IPS-18c (cell line): ENCODE results near the gene ADAD2.
"Not testable (repeated sequence)": the region's sequence is repeated elsewhere in the genome, so short reads cannot be mapped to it uniquely, and the experiment has no call there.

Experiments
- H3K4me3 ChIP-seq: 2 replicates; pipeline ENCODE4 v1.7.0; 2013; ENCODE audit warnings: low read depth, mild to moderate bottlenecking, low read length, moderate library complexity; ENCODE audit not compliant: insufficient read depth
- H3K9me3 ChIP-seq: one replicate; pipeline ENCODE4 v1.6.1; 2013; ENCODE audit warnings: mild to moderate bottlenecking, low read length, moderate library complexity; ENCODE audit not compliant: control insufficient read depth, insufficient read depth

Gene ADAD2

GRCh38 chr16:84207879-84208278 lies 16.9 kb downstream of the ADAD2 start:
- Histone ChIP-seq H3K4me3 (no peak overlapping the region), H3K9me3 (no peaks in the 10 kb centered on the region)

GRCh38 chr16:84209989-84210388 lies 19.0 kb downstream of the ADAD2 start:
- Histone ChIP-seq H3K9me3 (no peaks in the 10 kb centered on the region), H3K4me3 (no peak overlapping the region)

GRCh38 chr16:84212154-84212553 lies 21.2 kb downstream of the ADAD2 start:
- H3K4me3 ChIP-seq = no peak overlapping the region
- no peaks in the 10 kb centered on the region for H3K9me3 ChIP-seq

- no peaks in the 10 kb centered on the region for H3K9me3 ChIP-seq
- H3K4me3 ChIP-seq = no peak overlapping the region
Measured at GRCh38 chr16:84212631-84213030, 21.7 kb downstream of the ADAD2 start.

GRCh38 chr16:84214451-84215066 lies 23.6 kb downstream of the ADAD2 start:
- Histone ChIP-seq H3K4me3 (no peak overlapping the region), H3K9me3 (no peaks in the 10 kb centered on the region)

- H3K9me3 ChIP-seq = no peaks in the 10 kb centered on the region
- no peak overlapping the region for H3K4me3 ChIP-seq
Measured at GRCh38 chr16:84215531-84215930, 24.6 kb downstream of the ADAD2 start.

GRCh38 chr16:84216144-84216543 lies 25.2 kb downstream of the ADAD2 start:
- H3K9me3 ChIP-seq, H3K4me3 ChIP-seq: not testable (repeated sequence)

GRCh38 chr16:84218176-84218823 lies 27.3 kb downstream of the ADAD2 start:
- Histone ChIP-seq H3K9me3 (no peaks in the 10 kb centered on the region), H3K4me3 (no peak overlapping the region)

- H3K9me3 ChIP-seq = no peaks in the 10 kb centered on the region
- H3K4me3 ChIP-seq = no peak overlapping the region
Measured at GRCh38 chr16:84218956-84219355, 28.0 kb downstream of the ADAD2 start.

GRCh38 chr16:84220851-84221250 lies 29.9 kb downstream of the ADAD2 start:
- no peaks in the 10 kb centered on the region for H3K9me3 ChIP-seq
- H3K4me3 ChIP-seq = no peak overlapping the region

- Histone ChIP-seq H3K9me3 (no peaks in the 10 kb centered on the region), H3K4me3 (no peak overlapping the region)
Measured at GRCh38 chr16:84223456-84223855, 32.5 kb downstream of the ADAD2 start.

- H3K4me3 ChIP-seq = no peak overlapping the region
Measured at GRCh38 chr16:84224554-84224953, 33.6 kb downstream of the ADAD2 start.

GRCh38 chr16:84225126-84225525 lies 34.2 kb downstream of the ADAD2 start:
- Histone ChIP-seq H3K4me3 (no peak overlapping the region), H3K9me3 (no peaks in the 10 kb centered on the region)

More at GRCh38 chr16:84224554-84224953, 33.6 kb downstream of the ADAD2 start:
- H3K9me3 ChIP-seq = no peaks in the 10 kb centered on the region

GRCh38 chr16:84225571-84225970 lies 34.6 kb downstream of the ADAD2 start:
- Histone ChIP-seq H3K9me3 (no peaks in the 10 kb centered on the region), H3K4me3 (no peak overlapping the region)

GRCh38 chr16:84226026-84226425 lies 35.1 kb downstream of the ADAD2 start:
- Histone ChIP-seq H3K9me3 (no peaks in the 10 kb centered on the region), H3K4me3 (no peak overlapping the region)

GRCh38 chr16:84227548-84227947 lies 36.6 kb downstream of the ADAD2 start:
- Histone ChIP-seq H3K9me3 (no peaks in the 10 kb centered on the region), H3K4me3 (no peak overlapping the region)

- Histone ChIP-seq H3K4me3 (no peak overlapping the region), H3K9me3 (no peaks in the 10 kb centered on the region)
Measured at GRCh38 chr16:84228256-84228838, 37.4 kb downstream of the ADAD2 start.

GRCh38 chr16:84229471-84229870 lies 38.5 kb downstream of the ADAD2 start:
- no peaks in the 10 kb centered on the region for H3K9me3 ChIP-seq
- no peak overlapping the region for H3K4me3 ChIP-seq
